Cardiac fibroblast (primary cell): ENCODE measurements around the gene MRPS25.
A peak's percentile ranks its signal among the peaks of the same experiment; 100 is the strongest.

Source experiments
- DNase-seq, 2 donors: peaks; one replicate each; pipeline versions ENCODE4 v3.0.0 to v3.0.0-alpha.2; 2010; ENCODE audit warnings: low read depth in 2 of 2
- H3K4me3 ChIP-seq, 2 donors: replicated peaks in 1 of 2; 1 replicate in 1 of 2; 2 replicates in 1 of 2; pipeline ENCODE4 v1.5.1; 2011; ENCODE audit warnings: low read depth in 2 of 2, low read length in 2 of 2, mild to moderate bottlenecking in 2 of 2, moderate library complexity in 1 of 2
- TF ChIP-seq, protein P1 (sequence below): IDR thresholded peaks from one replicate; pipeline ENCODE4 v1.5.1; 2011; ENCODE audit warnings: low read depth, mild to moderate bottlenecking, low read length, inconsistent platforms

MRPS25 gene

DNA sequence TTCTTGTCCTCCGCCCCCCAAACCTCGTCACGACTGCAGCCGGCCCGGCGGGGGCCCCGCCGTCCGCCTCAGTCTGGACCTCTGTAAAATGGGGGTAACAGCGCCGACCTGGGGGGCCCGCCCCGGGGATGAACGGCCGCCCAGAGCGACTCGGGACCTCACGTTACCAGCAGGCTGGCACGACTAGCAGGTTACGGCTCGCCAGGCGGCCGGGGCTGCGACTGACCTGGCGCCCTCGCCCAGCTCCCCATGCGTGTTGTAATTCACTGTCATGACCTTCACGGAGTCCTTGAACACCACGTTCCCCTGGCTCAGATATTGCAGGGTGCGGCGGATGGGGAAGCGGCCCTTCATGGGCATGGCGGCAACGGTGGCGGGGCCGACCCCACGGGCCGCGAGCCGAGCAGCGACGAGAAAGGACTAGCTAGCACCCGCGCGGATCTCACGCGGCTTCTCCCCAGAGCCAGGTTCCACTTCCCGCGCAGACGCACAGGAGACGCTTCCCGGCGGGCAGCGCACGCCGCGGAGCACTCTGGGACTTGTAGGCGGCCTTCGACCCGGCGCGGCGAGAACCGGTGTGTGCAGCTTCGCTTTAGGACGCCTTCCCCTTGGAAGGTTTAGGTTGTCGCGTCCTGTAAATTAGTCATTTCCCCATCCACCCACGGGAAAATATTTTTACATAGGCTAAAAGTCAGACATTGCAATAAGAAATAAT lies at the start of gene MRPS25:
MRPS25 (minus strand) TSS at position 481 of the 715 bp plus-strand sequence; CDS start at position 360, 121 bp downstream.
- peak; percentile 94 for DNase-seq
- peak within 1 kb of the TSS; percentile 73 to 95 for H3K4me3 ChIP-seq
- TF ChIP-seq, protein P1, sequence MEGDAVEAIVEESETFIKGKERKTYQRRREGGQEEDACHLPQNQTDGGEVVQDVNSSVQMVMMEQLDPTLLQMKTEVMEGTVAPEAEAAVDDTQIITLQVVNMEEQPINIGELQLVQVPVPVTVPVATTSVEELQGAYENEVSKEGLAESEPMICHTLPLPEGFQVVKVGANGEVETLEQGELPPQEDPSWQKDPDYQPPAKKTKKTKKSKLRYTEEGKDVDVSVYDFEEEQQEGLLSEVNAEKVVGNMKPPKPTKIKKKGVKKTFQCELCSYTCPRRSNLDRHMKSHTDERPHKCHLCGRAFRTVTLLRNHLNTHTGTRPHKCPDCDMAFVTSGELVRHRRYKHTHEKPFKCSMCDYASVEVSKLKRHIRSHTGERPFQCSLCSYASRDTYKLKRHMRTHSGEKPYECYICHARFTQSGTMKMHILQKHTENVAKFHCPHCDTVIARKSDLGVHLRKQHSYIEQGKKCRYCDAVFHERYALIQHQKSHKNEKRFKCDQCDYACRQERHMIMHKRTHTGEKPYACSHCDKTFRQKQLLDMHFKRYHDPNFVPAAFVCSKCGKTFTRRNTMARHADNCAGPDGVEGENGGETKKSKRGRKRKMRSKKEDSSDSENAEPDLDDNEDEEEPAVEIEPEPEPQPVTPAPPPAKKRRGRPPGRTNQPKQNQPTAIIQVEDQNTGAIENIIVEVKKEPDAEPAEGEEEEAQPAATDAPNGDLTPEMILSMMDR: no peak

DNA sequence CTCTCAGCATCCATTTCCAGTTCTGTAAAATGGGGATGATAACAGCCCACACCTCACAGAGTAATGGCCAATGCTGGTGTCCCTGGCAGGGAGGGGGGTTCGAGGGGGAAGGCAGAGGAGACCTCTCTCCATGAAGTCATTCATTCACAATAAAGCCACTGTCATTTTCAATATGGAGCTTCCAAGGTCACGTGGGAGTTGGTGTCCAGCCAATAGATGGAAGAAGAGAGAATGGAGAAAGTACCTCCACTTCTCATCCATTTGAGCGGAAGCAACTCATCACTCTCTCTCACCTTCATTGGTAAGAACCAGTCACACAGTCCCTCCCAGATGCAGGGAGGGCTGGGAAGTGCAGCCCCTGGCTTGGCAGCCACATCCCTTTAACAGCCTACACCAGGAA lies 48.8 kb upstream of the MRPS25 start:
- TF ChIP-seq, protein P1: no peak
- no peak for DNase-seq
- no peak overlapping the region for H3K4me3 ChIP-seq

DNA sequence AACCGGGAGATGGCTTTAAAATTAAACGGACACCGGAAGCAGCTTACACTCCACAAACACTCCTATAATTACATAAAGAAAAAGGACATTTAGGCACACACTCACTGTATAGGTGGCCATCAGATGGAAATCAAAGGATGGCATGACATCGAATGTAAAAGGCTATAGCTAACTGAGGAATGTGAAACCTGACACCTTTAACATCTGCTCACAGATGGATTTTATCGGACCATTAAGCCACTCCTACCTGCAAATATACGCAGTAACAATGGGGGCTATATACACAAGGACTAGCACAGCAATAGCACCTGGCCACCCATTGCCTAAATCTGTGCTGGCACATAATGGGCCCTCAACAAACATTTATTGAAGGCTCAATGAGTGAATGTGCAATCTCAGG lies 48.4 kb upstream of the MRPS25 start:
- H3K4me3 ChIP-seq: no peak overlapping the region
- TF ChIP-seq, protein P1: no peak
- DNase-seq: no peak

DNA sequence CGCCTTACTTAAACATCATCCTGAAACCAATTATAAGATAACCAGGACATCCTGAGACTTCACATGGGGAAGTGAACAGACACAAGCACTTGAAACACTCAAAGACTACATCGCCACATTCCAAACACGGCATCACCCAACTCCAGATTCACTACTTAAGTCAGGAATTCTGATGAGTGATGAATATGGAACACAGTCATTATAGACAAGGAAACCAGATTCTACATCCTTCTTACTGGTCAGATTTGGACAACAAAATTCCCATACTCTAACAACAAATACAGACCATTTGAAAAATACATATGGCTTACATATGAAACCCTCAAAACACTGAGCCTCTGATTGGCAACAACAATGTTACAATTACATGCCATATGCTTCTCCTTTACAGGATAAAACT lies 46.9 kb upstream of the MRPS25 start:
- DNase-seq: no peak
- H3K4me3 ChIP-seq: no peak overlapping the region
- TF ChIP-seq, protein P1: no peak

DNA sequence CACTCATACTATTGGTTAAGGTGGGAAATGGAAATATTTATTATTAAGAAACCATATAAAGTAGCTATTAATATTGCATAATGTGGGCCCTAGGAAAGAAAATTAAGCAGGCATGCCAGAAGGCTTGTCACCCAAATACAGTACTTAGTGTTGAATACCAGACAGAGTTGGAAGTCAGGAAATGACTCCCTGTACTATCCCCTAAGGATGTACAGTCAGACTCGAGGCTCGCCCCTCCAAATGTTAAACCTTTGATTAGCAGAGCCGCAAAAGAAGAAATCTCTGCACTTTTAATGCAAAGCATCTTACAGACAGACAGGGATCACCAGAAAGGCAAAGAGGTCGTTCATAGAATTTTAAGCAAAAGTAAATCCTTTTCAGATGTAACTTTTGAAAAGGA lies 45.1 kb upstream of the MRPS25 start:
- TF ChIP-seq, protein P1: no peak
- DNase-seq: peak in 1 of 2 donors; percentile 69
- no peak overlapping the region for H3K4me3 ChIP-seq

DNA sequence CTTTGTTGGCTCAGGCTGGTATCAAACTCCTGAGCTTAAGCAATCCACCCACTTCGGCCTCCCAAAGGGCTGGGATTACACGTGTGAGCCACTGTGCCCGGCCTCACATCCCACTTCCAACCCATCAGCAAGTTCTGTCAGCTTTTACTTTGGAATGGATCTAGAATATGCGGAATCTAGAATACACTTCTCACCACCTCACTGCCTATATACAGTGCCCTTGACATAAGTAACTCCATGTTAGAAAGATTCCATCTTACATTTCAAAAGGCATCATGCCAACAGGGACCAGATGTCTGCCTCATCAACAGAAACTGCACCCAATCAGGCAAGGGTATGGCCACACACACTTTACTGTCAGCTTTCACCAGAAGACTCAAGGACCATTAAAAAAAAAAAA lies 43.8 kb upstream of the MRPS25 start:
- no peak for DNase-seq

More for the DNA sequence above, 43.8 kb upstream of the MRPS25 start:
- no peak overlapping the region for H3K4me3 ChIP-seq
- TF ChIP-seq, protein P1: no peak
